ENCODE measurements around the gene TLN1.

DNA sequence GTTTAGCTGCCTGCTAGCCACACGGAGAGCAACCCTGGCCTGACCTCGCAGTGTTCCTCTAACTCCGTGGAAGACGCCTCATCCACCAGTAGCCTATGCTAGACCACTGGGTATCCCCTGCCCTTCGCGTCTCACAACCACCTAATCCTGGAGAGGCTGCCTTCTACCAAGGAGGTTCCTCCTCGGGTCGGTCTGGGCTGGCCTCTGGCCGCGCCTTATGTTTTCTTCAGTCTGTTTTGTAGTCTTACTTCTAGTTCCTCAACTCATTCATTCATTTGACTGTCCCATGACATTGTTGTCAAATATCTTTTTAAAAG lies 40.7 kb downstream of the TLN1 start:
- TF ChIP-seq GATA2 (IDR thresholded peaks at IDR 0.05; ENCODE audit: low read depth, low read length) (no peak), GATA3 (IDR thresholded peaks at IDR 0.05; ENCODE audit: low read depth, low read length) (no peak)

All from SH-SY5Y (cell line).